Caco-2 (cell line): ENCODE data around the gene SNX30. TPM values are rescaled to one million over a fixed set of nuclear protein-coding genes. Genes with fewer than 3 reads are reported as not detected.

Experiments used
- BruUV-seq: library from RNA; stranded (reverse); fragments of 400-500 nt; replicated peaks from 2 replicates; lab custom pipeline; 2021; lab: Mats Ljungman, UMichigan
- CTCF ChIA-PET: fragments of 300-600 bp; sonication (Branson Sonifier 250); formaldehyde crosslinking; loops from one replicate; lab custom pipeline; 2022; ENCODE audit warnings: antibody characterized with exemption; lab: Charles Lee
- POLR2A ChIA-PET: fragments of 300-600 bp; sonication (Branson Sonifier 250); formaldehyde crosslinking; loops from one replicate; lab custom pipeline; 2022; ENCODE audit warnings: antibody characterized with exemption; lab: Charles Lee
- DNase-seq, 2 experiments: peaks; one replicate each; pipeline versions ENCODE4 v3.0.0 to v3.0.0-alpha.2; 2020 to 2022
- H3K27me3 ChIP-seq: replicated peaks from 2 replicates; pipeline ENCODE4 v1.6.0; 2011; ENCODE audit warnings: low read length; ENCODE audit not compliant: control insufficient read depth, insufficient read depth
- H3K36me3 ChIP-seq: 2 replicates; pipeline ENCODE4 v1.5.1; 2011; ENCODE audit warnings: low read length; ENCODE audit not compliant: control insufficient read depth, insufficient read depth
- H3K4me1 ChIP-seq: fragments of 250-450 bp; sonication (Bioruptor Pico); 2 replicates; pipeline ENCODE4 v1.5.1; 2020; ENCODE audit warnings: mild to moderate bottlenecking
- H3K4me3 ChIP-seq: 2 replicates; pipeline ENCODE4 v1.5.1; 2011; ENCODE audit warnings: low read depth, mild to moderate bottlenecking, control low read depth, low read length
- H3K9me3 ChIP-seq: fragments of 250-450 bp; sonication (Bioruptor Pico); 2 replicates; pipeline ENCODE4 v1.5.1; 2020; ENCODE audit warnings: mild to moderate bottlenecking, moderate library complexity
- H3K27ac Mint-ChIP-seq: one replicate; pipeline ENCODE4 v1.8.0; 2022; ENCODE audit warnings: mixed read lengths; ENCODE audit not compliant: unreplicated experiment
- H3K27me3 Mint-ChIP-seq: one replicate; pipeline ENCODE4 v1.8.0; 2022; ENCODE audit warnings: mixed read lengths; ENCODE audit not compliant: insufficient read depth, unreplicated experiment
- H3K36me3 Mint-ChIP-seq: one replicate; pipeline ENCODE4 v1.8.0; 2022; ENCODE audit warnings: mild to moderate bottlenecking, mixed read lengths; ENCODE audit not compliant: insufficient read depth, unreplicated experiment
- H3K4me1 Mint-ChIP-seq: one replicate; pipeline ENCODE4 v1.8.0; 2022; ENCODE audit warnings: low read depth, mixed read lengths; ENCODE audit not compliant: unreplicated experiment
- H3K4me3 Mint-ChIP-seq: one replicate; pipeline ENCODE4 v1.8.0; 2022; ENCODE audit warnings: mild to moderate bottlenecking, moderate library complexity, mixed read lengths; ENCODE audit not compliant: unreplicated experiment
- H3K9me3 Mint-ChIP-seq: one replicate; pipeline ENCODE4 v1.8.0; 2022; ENCODE audit warnings: mixed read lengths; ENCODE audit not compliant: unreplicated experiment
- intact Hi-C: fragments of 100-400 bp; cut with micrococcal nuclease; formaldehyde crosslinking; loops from one replicate; pipeline ENCODE4 v1.10.0; 2022; ENCODE audit not compliant: unreplicated experiment
- total RNA-seq: library from RNA; stranded (reverse); gene quantifications from 2 replicates; pipeline ENCODE4 v1.2.3, GENCODE V29; 2022
- TF ChIP-seq, protein P1 (sequence below), 2 experiments: fragments of 200-600 bp in 1 of 2; IDR thresholded peaks; 1 replicate in 1 of 2; 2 replicates in 1 of 2; pipeline versions ENCODE4 v1.5.1 to v1.8.0; 2011 to 2022; ENCODE audit warnings: antibody characterized with exemption in 1 of 2, control low read depth in 1 of 2, inconsistent platforms in 1 of 2, low read depth in 1 of 2, low read length in 1 of 2, mild to moderate bottlenecking in 1 of 2, moderate library complexity in 1 of 2; ENCODE audit not compliant: insufficient read depth in 1 of 2, severe bottlenecking in 1 of 2, unreplicated experiment in 1 of 2

Gene SNX30
- total RNA-seq, 1 experiment from 2014 or later, result 21.8 TPM

DNA sequence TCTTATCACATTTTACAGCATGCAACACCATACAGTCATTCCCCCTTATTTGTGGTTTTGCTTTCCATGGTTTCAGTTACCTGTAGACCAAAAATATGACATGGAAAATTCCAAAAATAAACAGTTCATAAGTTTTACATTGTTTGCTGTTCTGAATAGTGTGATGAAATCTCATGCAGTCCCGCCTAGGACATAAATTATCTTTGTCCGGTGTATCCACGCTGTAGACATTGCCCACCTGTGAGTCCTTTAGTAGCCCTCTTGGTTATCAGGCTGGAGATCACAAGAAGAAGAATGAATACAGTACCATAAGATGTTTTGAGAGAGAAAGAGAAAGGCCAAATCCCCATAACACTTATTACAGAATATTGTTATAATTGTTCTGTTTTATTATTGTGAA is 72.1 kb downstream of the SNX30 start:
- DNase-seq, result no peak
- TF ChIP-seq, protein P1, sequence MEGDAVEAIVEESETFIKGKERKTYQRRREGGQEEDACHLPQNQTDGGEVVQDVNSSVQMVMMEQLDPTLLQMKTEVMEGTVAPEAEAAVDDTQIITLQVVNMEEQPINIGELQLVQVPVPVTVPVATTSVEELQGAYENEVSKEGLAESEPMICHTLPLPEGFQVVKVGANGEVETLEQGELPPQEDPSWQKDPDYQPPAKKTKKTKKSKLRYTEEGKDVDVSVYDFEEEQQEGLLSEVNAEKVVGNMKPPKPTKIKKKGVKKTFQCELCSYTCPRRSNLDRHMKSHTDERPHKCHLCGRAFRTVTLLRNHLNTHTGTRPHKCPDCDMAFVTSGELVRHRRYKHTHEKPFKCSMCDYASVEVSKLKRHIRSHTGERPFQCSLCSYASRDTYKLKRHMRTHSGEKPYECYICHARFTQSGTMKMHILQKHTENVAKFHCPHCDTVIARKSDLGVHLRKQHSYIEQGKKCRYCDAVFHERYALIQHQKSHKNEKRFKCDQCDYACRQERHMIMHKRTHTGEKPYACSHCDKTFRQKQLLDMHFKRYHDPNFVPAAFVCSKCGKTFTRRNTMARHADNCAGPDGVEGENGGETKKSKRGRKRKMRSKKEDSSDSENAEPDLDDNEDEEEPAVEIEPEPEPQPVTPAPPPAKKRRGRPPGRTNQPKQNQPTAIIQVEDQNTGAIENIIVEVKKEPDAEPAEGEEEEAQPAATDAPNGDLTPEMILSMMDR (IDR thresholded peaks at IDR 0.05; ENCODE audit: insufficient read depth in 1 of 2, low read depth in 1 of 2, low read length in 1 of 2, severe bottlenecking in 1 of 2, unreplicated experiment in 1 of 2), result no peak
- Histone ChIP-seq H3K36me3 (no peaks in the 10 kb centered on the region), H3K9me3 (no peaks in the 10 kb centered on the region), H3K27me3 (no peaks in the 10 kb centered on the region), H3K4me1 (peaks cover 5% of the 10 kb centered on the region; the same call in 1 of the 2 replicates), H3K4me3 (no peak overlapping the region)
- Mint-ChIP-seq H3K4me1 (peaks cover 14% of the 10 kb centered on the region), H3K27me3 (no peaks in the 10 kb centered on the region), H3K36me3 (peaks cover 38% of the 10 kb centered on the region), H3K4me3 (no peak overlapping the region), H3K27ac (no peak overlapping the region), H3K9me3 (no peaks in the 10 kb centered on the region)
- BruUV-seq, result no TSS peak
- POLR2A ChIA-PET, result no interaction called here
- CTCF ChIA-PET, result interaction anchor here (0.9 kb wide), 1 partner anchor 14 kb away, joined by 3 read pairs; no protein-coding TSS in a partner anchor
- intact Hi-C loops, result loop anchor here (5.0 kb wide), 1 partner anchor 105 kb away; the partner anchor contains the start of gene INIP

DNA sequence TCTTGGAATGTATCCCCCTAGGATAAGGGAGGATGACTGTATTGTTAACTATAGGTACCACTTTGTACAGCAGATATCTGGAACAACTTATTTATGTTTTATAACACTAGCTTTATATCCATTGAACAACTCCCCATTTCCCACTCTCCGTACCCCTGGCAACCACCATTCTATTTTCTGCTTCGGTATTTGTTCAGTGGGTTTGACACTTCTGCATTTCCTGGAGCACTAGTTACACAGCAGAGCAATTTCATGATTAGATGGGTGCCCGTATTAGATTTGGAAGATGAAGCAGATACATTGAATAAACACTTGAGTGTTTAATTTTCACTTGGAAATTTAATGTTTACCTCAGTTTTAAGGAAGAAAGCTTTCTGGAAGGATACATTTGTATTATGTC is 72.7 kb downstream of the SNX30 start:
- CTCF ChIA-PET, result no interaction called here
- Mint-ChIP-seq H3K4me1 (peaks cover 14% of the 10 kb centered on the region), H3K36me3 (peaks cover 38% of the 10 kb centered on the region), H3K27me3 (no peaks in the 10 kb centered on the region), H3K27ac (no peak overlapping the region), H3K4me3 (no peak overlapping the region), H3K9me3 (no peaks in the 10 kb centered on the region)
- intact Hi-C loops, result loop anchor here (5.0 kb wide), 1 partner anchor 106 kb away; the partner anchor contains the start of gene INIP
- Histone ChIP-seq H3K4me1 (peaks cover 5% of the 10 kb centered on the region; the same call in 1 of the 2 replicates), H3K36me3 (no peaks in the 10 kb centered on the region), H3K9me3 (no peaks in the 10 kb centered on the region), H3K4me3 (no peak overlapping the region), H3K27me3 (no peaks in the 10 kb centered on the region)
- TF ChIP-seq, protein P1 (IDR thresholded peaks at IDR 0.05; ENCODE audit: insufficient read depth in 1 of 2, low read depth in 1 of 2, low read length in 1 of 2, severe bottlenecking in 1 of 2, unreplicated experiment in 1 of 2), result no peak
- no TSS peak for BruUV-seq
- no peak for DNase-seq
- POLR2A ChIA-PET, result no interaction called here

DNA sequence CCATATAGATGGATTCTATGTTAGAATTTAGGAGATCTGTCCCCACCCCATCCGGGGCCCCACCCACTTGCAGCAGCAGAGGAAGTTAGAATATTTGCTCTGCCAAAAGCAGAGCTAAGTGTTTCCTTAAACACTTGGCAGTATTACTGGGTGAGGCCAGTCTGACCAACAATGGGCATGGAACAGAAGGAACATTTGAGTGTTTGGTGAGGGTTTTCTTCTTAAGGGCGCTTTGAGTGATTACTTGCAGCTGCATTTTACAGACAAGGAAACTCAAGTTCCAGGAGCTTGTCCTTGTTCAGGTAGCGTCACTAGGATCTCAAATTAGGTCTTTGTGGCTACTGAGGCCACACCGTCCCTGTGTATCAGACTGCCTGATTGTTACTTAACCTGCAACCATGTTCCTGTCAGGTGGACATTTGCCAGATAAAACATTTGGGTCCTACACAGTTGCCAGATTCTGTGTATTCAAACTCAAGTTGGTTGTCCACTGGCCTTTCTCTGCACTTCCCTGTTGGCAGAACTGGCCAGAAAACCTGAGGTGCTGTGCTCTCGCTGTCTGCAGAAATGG is 80.8 kb downstream of the SNX30 start:
- peaks cover 17% of the 10 kb centered on the region for H3K36me3 Mint-ChIP-seq
- no peak for DNase-seq
- Histone ChIP-seq H3K36me3 (no peaks in the 10 kb centered on the region; the same call in 1 of the 2 replicates), H3K4me1 (peaks cover 18% of the 10 kb centered on the region), H3K9me3 (no peaks in the 10 kb centered on the region), H3K4me3 (no peak overlapping the region), H3K27me3 (no peaks in the 10 kb centered on the region)
- no peak overlapping the region for H3K27ac Mint-ChIP-seq
- BruUV-seq, result no TSS peak
- no peaks in the 10 kb centered on the region for H3K27me3 Mint-ChIP-seq
- peaks cover 10% of the 10 kb centered on the region for H3K4me1 Mint-ChIP-seq
- ChIA-PET POLR2A (no interaction called here), CTCF (no interaction called here)
- TF ChIP-seq, protein P1 (IDR thresholded peaks at IDR 0.05; ENCODE audit: insufficient read depth in 1 of 2, low read depth in 1 of 2, low read length in 1 of 2, severe bottlenecking in 1 of 2, unreplicated experiment in 1 of 2), result no peak
- no peak overlapping the region for H3K4me3 Mint-ChIP-seq
- no peaks in the 10 kb centered on the region for H3K9me3 Mint-ChIP-seq
- intact Hi-C loops, result no loop called here
